ENCODE data around the gene RNF114.
"Not testable (repeated sequence)": the region's sequence is repeated elsewhere in the genome, so short reads cannot be mapped to it uniquely, and the experiment has no call there.

Gene RNF114

DNA sequence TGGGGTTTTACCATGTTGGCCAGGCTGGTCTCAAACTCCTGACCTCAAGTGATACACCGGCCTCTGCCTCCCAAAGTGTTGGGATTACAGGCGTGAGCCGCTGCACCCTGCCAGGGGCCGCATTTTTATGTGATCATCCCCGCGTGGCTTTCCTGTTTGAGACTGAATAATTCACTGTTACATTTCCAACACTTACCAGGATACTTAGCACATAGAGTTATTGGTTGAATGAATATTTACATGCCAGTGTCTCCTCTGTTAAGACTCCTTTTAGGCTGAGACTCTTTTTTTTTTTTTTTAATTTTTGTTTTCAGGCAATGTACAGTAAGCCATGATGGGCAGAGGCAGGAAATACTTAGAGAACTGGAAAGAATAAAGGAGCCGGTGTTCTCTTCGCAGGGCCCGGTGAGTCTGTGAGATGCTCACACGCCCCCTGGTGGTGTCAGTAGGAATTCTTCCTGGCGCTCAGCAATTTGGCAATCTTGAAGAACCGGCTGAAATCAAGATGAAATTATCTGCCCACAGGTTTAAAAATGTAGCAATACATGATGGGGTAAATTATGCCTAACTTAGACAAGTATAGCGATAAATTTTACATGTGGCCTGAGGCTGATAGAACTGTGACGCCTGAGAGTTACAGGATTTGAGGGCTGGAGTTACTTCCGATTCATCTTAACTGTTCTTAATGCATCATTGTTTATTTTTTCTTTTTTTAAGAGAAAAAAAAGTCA lies 7.6 kb upstream of the RNF114 start:
- peak; percentile 75 to 91 for DNase-seq

DNA sequence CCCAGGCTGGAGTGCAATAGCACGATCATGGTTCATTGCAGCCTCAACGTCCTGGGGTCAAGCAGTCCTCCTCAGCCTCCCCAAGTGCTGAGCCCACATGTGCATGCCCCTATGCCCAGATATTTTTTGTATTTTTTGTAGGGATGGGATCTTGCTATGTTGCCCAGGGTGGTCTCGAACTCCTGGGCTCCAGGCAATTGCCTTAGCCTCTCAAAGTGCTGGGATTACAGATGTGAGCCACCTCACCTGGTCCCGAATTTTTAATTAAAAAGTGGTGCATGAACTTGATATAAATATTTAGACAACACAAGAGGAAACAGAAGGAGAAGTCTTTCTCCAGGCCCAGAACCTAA lies 7.1 kb upstream of the RNF114 start:
- DNase-seq = no peak

- no peak for DNase-seq
Measured at GRCh38 chr20:49935746-49936152, 448 bp upstream of the RNF114 start.

DNA sequence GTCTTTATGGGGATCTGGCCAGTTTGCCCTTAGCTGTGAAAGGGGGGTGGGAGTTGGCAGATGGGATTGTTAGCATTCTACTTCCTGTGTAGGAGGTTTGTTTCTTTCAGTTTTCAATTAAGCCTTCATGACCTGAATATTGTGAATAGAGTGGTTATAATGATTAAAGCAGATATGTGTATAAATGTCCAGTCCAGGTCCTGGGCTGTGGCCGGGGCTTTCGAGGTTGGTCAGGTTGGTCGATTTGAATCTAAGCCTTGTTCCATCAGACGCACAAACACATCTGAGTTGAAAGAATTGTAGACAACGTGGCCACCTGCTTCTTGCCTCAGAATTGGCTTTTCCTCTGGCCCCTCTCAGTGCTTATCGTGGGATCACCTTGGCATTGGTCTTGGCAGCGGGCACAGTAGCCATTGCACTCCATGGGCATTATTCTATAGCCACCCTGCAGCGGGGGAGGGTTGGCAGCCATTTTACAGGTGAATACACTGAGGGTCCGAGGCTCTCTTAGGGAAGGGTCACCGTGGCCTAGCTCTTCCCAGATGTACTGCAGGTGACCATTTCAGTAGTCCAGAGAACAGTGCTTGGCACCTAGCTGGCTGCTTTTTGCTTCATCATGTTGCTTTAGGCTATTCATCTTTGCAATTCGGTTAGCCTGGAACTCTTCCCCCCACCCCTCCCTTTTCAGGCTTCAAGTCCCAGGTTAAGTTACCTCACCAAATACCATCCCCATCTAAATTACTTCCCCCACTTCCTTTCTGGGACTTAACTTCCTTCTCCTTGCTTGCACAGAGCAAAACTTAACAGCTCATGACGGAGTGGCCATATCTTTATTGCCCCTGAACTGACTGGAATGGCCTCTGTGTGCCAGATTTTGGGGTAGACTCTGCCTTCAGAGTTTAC lies 1.1 kb downstream of the RNF114 start:
- DNase-seq = no peak

DNA sequence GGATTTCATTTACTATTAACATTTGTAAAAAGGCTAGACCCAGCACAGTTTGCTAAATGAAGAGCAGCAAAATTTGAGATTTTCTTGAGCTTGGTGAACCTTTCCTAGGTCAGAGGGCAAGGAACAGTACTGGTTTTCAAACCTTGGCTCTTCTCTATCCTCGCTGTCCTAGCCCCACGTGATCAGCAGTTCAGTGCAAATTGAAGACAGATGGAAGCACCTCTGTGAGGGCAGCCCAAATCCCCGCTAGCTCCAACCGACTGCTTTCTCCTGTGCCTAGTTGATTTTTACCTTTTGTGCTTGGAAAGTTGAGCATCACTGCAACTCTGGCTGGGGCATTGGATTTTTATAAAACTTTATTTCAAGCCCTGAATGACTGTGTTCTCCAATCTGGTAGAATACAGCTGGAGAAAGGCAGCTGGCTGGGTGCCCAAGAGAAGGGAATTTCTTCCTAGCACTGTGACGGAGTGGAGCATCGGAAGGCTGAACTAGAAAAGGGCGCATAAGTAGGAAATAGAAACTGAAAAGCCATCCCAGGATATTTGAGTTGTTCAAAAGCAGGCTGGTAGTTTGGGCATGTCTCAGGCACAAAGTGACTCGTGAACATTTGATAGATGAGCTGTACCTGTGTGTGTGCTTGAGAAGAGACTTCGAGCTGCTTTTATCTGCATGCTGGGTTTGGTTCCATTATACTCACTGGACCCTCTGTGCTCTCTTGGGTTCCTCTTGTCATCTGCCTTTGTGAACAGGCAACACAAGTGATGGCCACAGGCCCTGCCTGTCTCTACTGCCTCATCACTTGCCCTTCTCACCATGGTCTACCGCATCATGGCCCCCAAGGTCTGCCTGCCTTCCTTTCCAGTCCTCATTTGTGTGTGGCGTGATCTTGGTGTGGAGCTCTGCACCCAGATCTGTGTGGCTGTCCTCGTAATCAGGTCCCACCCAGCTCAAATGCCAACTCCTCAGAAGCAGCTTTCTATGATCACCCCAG lies 2.3 kb downstream of the RNF114 start:
- DNase-seq = no peak

DNA sequence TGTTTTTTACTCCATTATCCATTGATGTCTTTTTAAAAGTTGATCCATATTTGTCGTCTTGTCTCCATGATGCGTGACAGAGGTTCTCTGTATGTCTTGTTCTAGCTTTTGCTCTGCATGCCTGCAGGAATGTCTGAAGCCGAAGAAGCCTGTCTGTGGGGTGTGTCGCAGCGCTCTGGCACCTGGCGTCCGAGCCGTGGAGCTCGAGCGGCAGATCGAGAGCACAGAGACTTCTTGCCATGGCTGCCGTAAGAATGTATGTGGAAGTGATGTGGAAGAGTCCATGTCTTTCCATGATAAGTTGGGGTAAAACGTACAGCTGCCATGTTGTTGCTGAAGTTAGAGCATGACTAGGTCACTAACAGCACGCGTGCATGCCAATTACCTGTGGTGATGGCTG lies 5.3 kb downstream of the RNF114 start:
- no peak for DNase-seq

DNA sequence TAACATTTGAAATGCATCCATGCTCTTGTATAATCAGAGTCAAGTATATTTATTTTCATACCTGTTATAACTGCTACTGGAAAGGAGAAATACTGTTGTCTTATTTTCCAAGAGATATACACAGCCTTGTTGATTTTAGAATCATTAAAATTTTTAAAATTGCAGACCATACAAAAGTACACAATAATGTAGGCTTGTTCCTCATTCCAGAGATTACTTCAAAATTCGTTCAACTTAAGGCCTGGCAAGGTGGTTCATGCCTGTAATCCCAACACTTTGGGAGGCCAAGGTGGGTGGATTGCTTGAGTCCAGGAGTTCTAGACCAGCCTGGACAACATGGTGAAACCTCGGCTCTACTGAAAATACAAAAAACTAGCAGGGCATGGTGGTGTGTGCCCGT lies 6.1 kb downstream of the RNF114 start:
- no peak for DNase-seq

GRCh38 chr20:49942942-49943341 lies 6.7 kb downstream of the RNF114 start:
- no peak for DNase-seq

DNA sequence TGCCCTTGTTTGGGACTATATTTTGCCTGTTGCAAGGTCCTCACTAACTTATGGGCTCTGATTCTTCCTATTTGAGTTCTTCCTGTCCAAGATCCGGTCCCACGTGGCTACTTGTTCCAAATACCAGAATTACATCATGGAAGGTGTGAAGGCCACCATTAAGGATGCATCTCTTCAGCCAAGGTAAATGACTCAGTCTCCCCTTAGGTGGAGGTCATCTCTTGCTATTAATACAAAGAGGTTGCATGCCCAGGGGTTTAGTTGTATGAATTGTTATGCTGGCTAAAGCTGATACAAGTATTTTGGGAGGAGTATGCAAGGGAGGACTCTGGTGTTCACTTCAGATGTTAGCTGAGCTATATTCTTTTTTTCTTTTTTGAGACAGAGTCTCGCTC lies 9.1 kb downstream of the RNF114 start:
- no peak for DNase-seq

DNA sequence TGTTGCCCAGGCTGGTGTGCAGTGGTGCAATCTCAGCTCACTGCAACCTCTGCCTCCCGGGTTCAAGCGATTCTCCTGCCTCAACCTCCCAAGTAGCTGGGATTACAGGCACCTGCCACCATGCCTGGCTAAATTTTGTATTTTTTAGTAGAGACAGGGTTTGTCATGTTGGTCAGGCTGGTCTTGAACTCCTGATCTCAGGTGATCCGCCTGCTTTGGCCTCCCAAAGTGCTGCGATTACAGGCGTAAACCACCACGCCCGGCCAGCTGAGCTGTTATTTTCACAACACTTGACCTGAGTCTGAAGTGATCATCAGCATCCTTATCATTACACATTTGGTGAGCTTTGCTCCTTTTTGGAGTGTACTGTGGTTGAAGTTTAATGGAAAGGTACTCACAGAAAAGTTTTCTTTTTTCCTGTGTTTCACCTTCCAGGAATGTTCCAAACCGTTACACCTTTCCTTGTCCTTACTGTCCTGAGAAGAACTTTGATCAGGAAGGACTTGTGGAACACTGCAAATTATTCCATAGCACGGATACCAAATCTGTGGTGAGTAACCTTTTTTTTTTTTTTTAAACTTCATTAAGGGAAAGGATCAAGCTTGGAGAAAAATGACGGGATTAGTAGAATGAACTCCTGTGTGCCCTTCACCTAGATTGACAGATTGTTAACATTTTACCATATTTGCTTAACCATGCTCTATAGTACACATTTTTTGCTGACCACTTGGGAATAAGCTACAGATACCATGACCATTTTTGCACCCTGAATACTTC lies 9.7 kb downstream of the RNF114 start:
- DNase-seq = no peak

DNA sequence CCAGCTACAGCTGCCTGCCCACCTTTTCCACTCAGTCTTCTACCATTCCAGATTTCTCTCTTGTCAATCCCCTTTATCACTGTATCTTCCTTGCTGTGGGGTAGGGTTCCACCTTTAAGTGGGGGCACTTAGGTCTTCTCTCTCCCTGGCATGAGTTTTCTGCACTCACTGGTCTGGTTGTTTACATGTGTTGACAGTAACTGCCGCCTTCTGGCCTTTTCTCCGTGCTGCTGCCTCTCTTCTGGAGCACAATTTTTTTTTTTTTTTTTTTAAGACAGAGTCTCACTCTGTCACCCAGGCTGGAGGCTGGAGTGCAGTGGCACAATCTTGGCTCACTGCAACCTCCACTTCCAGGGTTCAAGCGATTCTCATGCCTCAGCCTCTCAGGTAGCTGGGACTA lies 12.0 kb downstream of the RNF114 start:
- no peak for DNase-seq

- no peak for DNase-seq
Measured at GRCh38 chr20:49948809-49949507, 12.8 kb downstream of the RNF114 start.

DNA sequence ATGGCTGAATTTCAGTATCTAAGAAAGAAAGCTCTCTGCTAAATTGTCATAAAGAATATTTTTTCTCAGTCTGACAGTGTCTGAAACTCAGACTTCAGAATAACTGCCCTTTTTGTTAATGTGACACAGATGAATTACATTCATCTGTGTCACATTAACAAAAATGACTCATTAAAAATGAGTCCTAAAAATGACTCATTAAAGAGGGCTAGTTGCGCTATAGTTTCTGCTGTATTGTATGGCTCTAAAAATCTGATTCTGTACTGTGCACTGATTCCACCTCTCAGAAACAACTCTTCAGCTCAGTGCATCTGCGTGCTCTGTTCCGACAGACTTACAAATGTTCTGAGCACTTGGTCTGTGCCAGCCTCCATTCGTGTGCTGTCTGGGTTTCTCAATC lies 15.0 kb downstream of the RNF114 start:
- DNase-seq = no peak

DNA sequence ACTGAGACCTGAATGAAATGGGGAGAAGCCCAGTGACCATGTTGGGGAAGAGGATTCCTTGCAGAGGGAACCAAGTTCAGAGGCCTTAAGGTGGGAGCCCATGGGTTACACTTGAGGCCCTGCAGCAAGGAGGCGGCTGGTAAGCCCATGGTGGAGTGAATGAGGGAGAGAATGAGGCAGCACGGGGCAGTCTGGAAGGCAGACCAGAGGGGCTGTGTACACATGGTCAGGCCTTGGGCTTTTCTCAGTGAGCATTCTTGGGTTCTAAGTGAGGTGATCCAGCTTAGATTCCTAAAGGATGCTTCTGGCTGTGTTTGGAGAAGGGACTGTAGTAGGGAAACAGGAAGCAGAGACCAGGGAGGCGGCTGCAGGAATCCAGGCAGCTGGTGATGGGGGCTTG lies 19.0 kb downstream of the RNF114 start:
- no peak for DNase-seq

- not testable (repeated sequence) for DNase-seq
Measured at GRCh38 chr20:49955830-49956396, 19.7 kb downstream of the RNF114 start.

DNA sequence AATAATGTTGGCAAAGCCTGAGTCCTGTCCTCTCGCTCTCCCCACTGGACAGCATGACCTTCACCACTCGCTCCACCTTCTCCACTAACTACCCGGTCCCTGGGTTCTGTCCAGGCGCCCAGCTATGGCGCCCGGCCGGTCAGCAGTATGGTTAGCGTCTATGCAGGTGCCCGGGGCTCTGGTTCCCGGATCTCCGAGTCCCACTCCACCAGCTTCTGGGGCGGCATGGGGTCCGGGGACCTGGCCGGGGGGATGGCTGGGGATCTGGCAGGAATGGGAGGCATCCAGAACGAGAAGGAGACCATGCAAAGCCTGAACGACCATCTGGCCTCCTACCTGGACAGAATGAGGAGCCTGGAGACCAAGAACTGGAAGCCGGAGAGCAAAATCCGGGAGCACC lies 20.5 kb downstream of the RNF114 start:
- DNase-seq = no peak

DNA sequence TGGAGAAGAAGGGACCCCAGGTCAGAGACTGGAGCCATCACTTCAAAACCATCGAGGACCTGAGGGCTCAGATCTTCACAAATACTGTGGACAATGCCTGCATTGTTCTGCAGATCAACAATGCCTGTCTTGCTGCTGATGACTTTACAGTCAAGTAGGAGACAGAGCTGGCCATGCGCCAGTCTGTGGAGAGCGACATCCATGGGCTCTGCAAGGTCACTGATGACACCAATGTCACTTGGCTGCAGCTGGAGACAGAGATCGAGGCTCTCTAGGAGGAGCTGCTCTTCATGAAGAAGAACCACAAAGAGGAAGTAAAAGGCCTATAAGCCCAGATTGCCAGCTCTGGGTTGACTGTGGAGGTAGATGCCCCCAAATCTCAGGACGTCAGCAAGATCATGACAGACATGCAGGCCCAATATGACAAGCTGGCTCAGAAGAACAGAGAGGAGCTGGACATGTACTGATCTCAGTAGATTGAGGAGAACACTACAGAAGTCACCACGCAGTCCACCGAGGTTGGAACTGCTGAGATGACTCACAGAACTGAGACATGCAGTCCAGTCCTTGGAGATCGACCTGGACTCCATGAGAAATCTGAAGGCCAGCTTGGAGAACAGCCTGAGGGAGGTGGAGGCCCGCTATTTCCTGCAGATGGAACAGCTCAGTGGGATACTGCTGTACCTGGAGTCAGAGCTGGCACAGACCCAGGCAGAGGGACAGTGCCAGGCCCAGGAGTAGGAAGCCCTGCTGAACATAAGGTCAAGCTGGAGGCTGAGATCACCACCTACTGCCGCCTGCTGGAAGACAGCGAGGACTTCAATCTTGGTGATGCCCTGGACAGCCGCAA lies 21.1 kb downstream of the RNF114 start:
- DNase-seq = not testable (repeated sequence)

- DNase-seq = no peak
Measured at GRCh38 chr20:49961413-49961812, 25.2 kb downstream of the RNF114 start.

DNA sequence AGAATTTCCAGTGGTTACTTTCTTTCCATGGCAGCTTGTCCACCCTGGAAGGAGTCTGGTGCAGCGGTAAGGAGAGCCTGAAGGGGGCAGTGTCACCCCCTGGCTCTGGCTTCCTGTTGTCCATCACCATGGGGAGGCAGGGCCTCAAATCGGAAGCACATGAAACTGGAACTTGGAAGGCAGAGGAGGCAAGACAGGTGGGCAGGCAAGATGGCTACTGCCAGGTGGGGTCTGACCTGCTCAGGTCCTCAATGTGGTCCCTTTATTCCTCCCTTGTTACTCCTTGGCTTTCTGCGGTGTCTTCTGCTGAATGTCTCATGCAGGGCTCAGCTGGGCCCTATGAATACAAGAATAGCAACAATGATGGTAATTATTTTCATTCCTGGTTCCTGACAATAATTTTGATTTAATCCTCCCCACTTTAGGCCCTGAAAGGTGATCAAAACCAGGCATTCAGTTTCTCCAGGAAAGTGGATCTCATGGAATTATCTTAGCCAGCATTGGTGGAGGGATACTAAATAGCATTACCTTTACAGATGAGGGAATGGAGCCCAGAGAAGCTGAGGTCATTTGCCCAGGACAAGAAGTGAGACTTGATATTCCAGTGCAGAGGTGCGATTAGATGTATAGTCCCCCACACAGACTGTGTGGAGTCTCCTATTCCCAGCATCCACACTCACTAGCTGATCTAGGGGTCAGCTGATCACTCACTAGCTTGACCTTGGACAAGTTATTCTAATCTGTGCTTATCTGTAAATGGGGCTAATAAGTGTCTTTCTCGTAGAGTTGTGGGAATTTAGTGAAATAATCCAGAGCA lies 29.0 kb downstream of the RNF114 start:
- peak; percentile 29 to 66 for DNase-seq
